ENCODE data around the gene HERPUD1. TPM values are rescaled to one million over a fixed set of nuclear protein-coding genes. Genes with fewer than 3 reads are reported as not detected.
"Not testable (repeated sequence)": the region's sequence is repeated elsewhere in the genome, so short reads cannot be mapped to it uniquely, and the experiment has no call there.

The HERPUD1 gene
- total RNA-seq, 1 experiment from 2014 or later: 28.9 TPM

DNA sequence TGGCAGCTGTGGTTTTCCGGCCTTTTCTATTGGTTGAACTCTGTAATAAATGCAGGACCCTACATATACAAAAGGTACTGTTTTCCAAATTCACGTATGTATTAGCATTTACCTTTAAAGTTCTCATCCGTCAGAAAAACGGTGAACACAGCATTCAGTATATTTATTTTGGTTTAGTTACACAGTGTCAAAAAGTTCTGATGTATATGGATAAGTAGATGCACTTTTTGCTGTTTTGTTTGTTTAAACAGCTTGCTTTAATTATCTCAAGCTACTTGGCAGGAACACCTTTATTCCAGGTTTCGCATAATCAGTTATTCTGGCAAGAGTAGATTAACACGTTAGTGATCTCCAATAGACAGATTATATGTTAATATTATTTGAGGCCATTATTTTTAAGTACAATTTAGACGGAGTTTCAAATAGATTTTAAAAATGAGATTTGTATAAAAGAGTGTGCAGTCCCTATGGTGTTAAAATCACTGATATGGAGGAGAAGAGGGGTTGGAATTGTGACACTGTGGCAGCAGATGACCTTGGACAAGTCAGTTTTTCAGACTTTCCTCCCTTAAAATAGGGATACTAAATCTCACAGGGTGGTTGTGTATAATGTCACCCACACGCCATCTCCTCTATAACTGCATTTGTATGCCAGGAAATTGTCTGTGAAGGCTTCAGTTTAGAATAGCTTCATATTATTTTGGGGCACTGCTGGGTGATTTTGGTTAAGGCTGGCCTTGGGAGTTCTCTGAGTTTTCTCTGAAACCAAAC lies 2.1 kb downstream of the HERPUD1 start:
- H3K27ac Mint-ChIP-seq: no peak overlapping the region
- Histone ChIP-seq H2AK5ac (ENCODE audit: insufficient read length, low read length) (no peak overlapping the region), H2BK5ac (ENCODE audit: insufficient read length, low read length) (no peak overlapping the region), H3K4me2 (ENCODE audit: insufficient read depth, insufficient read length, low read length) (no peak overlapping the region), H3K27ac (ENCODE audit: insufficient read length, low read depth, low read length) (no peak overlapping the region), H2AFZ (ENCODE audit: low read length) (no peak overlapping the region), H3K27me3 (ENCODE audit: insufficient read depth, low read length) (no peaks in the 10 kb centered on the region), H4K91ac (ENCODE audit: insufficient read length, low read depth, low read length) (no peak overlapping the region), H3K79me2 (ENCODE audit: insufficient read depth, low read length) (peaks cover 9% of the 10 kb centered on the region; the same call in 1 of the 2 replicates), H4K8ac (replicated peaks; ENCODE audit: insufficient read length, low read depth, low read length) (no peak overlapping the region), H4K5ac (ENCODE audit: insufficient read length, low read depth, low read length) (no peak overlapping the region), H3T11ph (ENCODE audit: low read length) (no peak overlapping the region), H3K9me3 (ENCODE audit: control insufficient read depth, low read depth, low read length) (no peaks in the 10 kb centered on the region), H3K23me2 (ENCODE audit: insufficient read length, low read depth, low read length, poor library complexity, severe bottlenecking) (peaks cover 11% of the 10 kb centered on the region), H3K4ac (ENCODE audit: low read depth, low read length) (no peak overlapping the region), H3K23ac (ENCODE audit: insufficient read length, low read depth, low read length) (no peak overlapping the region), H3K79me1 (ENCODE audit: insufficient read depth, low read depth, low read length, poor library complexity, severe bottlenecking) (peaks cover 2% of the 10 kb centered on the region), H3K18ac (ENCODE audit: insufficient read length, low read depth, low read length) (no peak overlapping the region), H4K20me1 (ENCODE audit: control insufficient read depth, insufficient read depth, insufficient read length) (no peaks in the 10 kb centered on the region), H3K9ac (ENCODE audit: extremely low read depth, insufficient read length, low read length) (no peak overlapping the region), H3K56ac (ENCODE audit: insufficient read length, low read depth, low read length) (no peak overlapping the region), H2BK120ac (ENCODE audit: low read depth, low read length, poor library complexity, severe bottlenecking) (no peak overlapping the region), H2BK15ac (ENCODE audit: low read depth, low read length) (no peak overlapping the region), H2BK20ac (ENCODE audit: low read depth, low read length, poor library complexity, severe bottlenecking) (no peak overlapping the region), H3K4me1 (ENCODE audit: insufficient read depth, low read length) (peaks cover 3% of the 10 kb centered on the region; the same call in 1 of the 2 replicates), H2BK12ac (ENCODE audit: insufficient read length, low read depth, low read length) (no peak overlapping the region), H3K14ac (ENCODE audit: insufficient read depth, low read length) (no peak overlapping the region)
- no peaks in the 10 kb centered on the region for H3K9me3 Mint-ChIP-seq
- DNase-seq: no peak
- 100% methylated on average over 1 of the region's 8 CpGs for WGBS (ENCODE audit: extremely low coverage, insufficient read length, low lambda C conversion rate)
- H3K36me3 Mint-ChIP-seq (ENCODE audit: insufficient read depth in 1 of 3, low read depth in 3 of 3): peaks cover 27 to 47% (median 43%) of the 10 kb centered on the region in 3 experiments
- TF ChIP-seq, protein P1, sequence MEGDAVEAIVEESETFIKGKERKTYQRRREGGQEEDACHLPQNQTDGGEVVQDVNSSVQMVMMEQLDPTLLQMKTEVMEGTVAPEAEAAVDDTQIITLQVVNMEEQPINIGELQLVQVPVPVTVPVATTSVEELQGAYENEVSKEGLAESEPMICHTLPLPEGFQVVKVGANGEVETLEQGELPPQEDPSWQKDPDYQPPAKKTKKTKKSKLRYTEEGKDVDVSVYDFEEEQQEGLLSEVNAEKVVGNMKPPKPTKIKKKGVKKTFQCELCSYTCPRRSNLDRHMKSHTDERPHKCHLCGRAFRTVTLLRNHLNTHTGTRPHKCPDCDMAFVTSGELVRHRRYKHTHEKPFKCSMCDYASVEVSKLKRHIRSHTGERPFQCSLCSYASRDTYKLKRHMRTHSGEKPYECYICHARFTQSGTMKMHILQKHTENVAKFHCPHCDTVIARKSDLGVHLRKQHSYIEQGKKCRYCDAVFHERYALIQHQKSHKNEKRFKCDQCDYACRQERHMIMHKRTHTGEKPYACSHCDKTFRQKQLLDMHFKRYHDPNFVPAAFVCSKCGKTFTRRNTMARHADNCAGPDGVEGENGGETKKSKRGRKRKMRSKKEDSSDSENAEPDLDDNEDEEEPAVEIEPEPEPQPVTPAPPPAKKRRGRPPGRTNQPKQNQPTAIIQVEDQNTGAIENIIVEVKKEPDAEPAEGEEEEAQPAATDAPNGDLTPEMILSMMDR (conservative IDR thresholded peaks at IDR 0.05): no peak
- peaks cover 21 to 23% of the 10 kb centered on the region in 2 experiments for H3K4me1 Mint-ChIP-seq
- H3K27me3 Mint-ChIP-seq (ENCODE audit: low read depth): no peaks in the 10 kb centered on the region
- H3K4me3 Mint-ChIP-seq: peak overlapping the region; percentile 94 to 95; a peak in 4 of 5 replicates

DNA sequence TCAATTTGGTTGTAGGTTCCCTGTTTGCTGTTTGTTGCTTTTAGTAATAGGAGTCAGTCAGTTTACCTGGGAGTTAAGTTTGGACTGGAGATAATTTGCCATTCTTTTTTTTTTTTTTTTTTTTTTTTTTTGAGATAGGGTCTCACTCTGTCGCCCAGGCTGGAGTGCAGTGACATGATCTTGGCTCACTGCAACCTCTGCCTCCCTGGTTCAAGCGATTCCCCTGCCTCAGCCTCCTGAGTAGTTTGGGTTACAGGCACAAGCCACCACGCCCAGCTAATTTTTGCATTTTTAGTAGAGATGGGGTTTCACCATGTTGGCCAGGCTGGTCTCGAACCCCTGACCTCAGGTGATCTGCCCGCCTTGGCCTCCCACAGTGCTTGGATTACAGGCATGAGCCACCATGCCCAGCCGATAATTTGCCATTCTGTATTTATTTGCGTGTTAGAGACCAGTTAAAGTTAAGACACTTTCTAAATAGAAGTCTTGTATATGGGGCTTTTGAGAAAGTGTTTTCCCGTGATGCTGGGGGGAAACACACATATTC lies 2.7 kb downstream of the HERPUD1 start:
- not testable (repeated sequence) for H3K79me2 ChIP-seq (ENCODE audit: insufficient read depth, low read length); H3K4me1 ChIP-seq (ENCODE audit: insufficient read depth, low read length); H2BK120ac ChIP-seq (ENCODE audit: low read depth, low read length, poor library complexity, severe bottlenecking); H3T11ph ChIP-seq (ENCODE audit: low read length); H2BK12ac ChIP-seq (ENCODE audit: insufficient read length, low read depth, low read length); H3K14ac ChIP-seq (ENCODE audit: insufficient read depth, low read length); H3K4me2 ChIP-seq (ENCODE audit: insufficient read depth, insufficient read length, low read length); H4K5ac ChIP-seq (ENCODE audit: insufficient read length, low read depth, low read length); H3K27me3 ChIP-seq (ENCODE audit: insufficient read depth, low read length); H4K20me1 ChIP-seq (ENCODE audit: control insufficient read depth, insufficient read depth, insufficient read length); H2AFZ ChIP-seq (ENCODE audit: low read length); H3K9me3 ChIP-seq (ENCODE audit: control insufficient read depth, low read depth, low read length); H3K9ac ChIP-seq (ENCODE audit: extremely low read depth, insufficient read length, low read length); DNase-seq; H3K27ac Mint-ChIP-seq; H3K18ac ChIP-seq (ENCODE audit: insufficient read length, low read depth, low read length); H2BK5ac ChIP-seq (ENCODE audit: insufficient read length, low read length); H3K23ac ChIP-seq (ENCODE audit: insufficient read length, low read depth, low read length); H3K27me3 Mint-ChIP-seq (ENCODE audit: low read depth); H4K8ac ChIP-seq (replicated peaks; ENCODE audit: insufficient read length, low read depth, low read length); H3K27ac ChIP-seq (ENCODE audit: insufficient read length, low read depth, low read length); H3K56ac ChIP-seq (ENCODE audit: insufficient read length, low read depth, low read length); H2BK15ac ChIP-seq (ENCODE audit: low read depth, low read length); H2AK5ac ChIP-seq (ENCODE audit: insufficient read length, low read length); H3K9me3 Mint-ChIP-seq; H2BK20ac ChIP-seq (ENCODE audit: low read depth, low read length, poor library complexity, severe bottlenecking); H3K4ac ChIP-seq (ENCODE audit: low read depth, low read length); H4K91ac ChIP-seq (ENCODE audit: insufficient read length, low read depth, low read length); H3K79me1 ChIP-seq (ENCODE audit: insufficient read depth, low read depth, low read length, poor library complexity, severe bottlenecking)
- peaks cover 33 to 54% (median 49%) of the 10 kb centered on the region in 3 experiments for H3K36me3 Mint-ChIP-seq (ENCODE audit: insufficient read depth in 1 of 3, low read depth in 3 of 3)
- peak overlapping the region in 1 of 2 experiments; percentile 10; a peak in 2 of 5 replicates for H3K4me3 Mint-ChIP-seq
- H3K4me1 Mint-ChIP-seq: peaks cover 21 to 23% of the 10 kb centered on the region in 2 experiments
- no CpG with 5 or more reads among the region's 8 CpGs for WGBS (ENCODE audit: extremely low coverage, insufficient read length, low lambda C conversion rate)
- peaks cover 11% of the 10 kb centered on the region for H3K23me2 ChIP-seq (ENCODE audit: insufficient read length, low read depth, low read length, poor library complexity, severe bottlenecking)

Measured in H9 (cell line).